GM12878 (cell line): ENCODE measurements around the gene WDR89. TPM values are rescaled to one million over a fixed set of nuclear protein-coding genes. Genes with fewer than 3 reads are reported as not detected.

Experiments used
- ASH2L ChIP-seq: fragments of 300-600, 200-600 bp; sonication (generic); IDR thresholded peaks from 2 replicates; pipeline ENCODE4 v1.6.1; 2017; ENCODE audit warnings: low read depth, mild to moderate bottlenecking, borderline replicate concordance
- ATF3 ChIP-seq: IDR thresholded peaks from 2 replicates; pipeline ENCODE4 v1.6.1; 2011; ENCODE audit warnings: low read depth, mild to moderate bottlenecking, low read length, moderate library complexity, borderline replicate concordance; ENCODE audit errors: extremely low read depth
- BCL11A ChIP-seq: IDR thresholded peaks from 2 replicates; pipeline ENCODE4 v1.6.1; 2011; ENCODE audit warnings: low read depth, low read length
- DPF2 ChIP-seq: fragments of 450-650 bp; IDR thresholded peaks from 2 replicates; pipeline ENCODE4 v1.6.1; 2017; ENCODE audit warnings: mild to moderate bottlenecking
- GABPA ChIP-seq: IDR thresholded peaks from 2 replicates; pipeline ENCODE4 v1.6.1; 2014; ENCODE audit warnings: antibody characterized with exemption, low read depth, mild to moderate bottlenecking, inconsistent platforms
- HDAC2 ChIP-seq: fragments of 200-600 bp; sonication (generic); IDR thresholded peaks from 2 replicates; pipeline ENCODE4 v1.6.1; 2017
- HDGF ChIP-seq: fragments of 450-650 bp; IDR thresholded peaks from 2 replicates; pipeline ENCODE4 v1.6.1; 2016; ENCODE audit warnings: antibody characterized with exemption
- KDM1A ChIP-seq: fragments of 200-600 bp; sonication (generic); IDR thresholded peaks from 2 replicates; pipeline ENCODE4 v1.6.1; 2016; ENCODE audit warnings: borderline replicate concordance
- KLF5 ChIP-seq: fragments of 450-650 bp; IDR thresholded peaks from 2 replicates; pipeline ENCODE4 v1.6.1; 2014; ENCODE audit warnings: mild to moderate bottlenecking; ENCODE audit not compliant: partially characterized antibody
- MAX ChIP-seq: IDR thresholded peaks from 2 replicates; pipeline ENCODE4 v1.6.1; 2012; ENCODE audit warnings: low read depth, low read length, improper control_type of control experiment
- MYC ChIP-seq: IDR thresholded peaks from 2 replicates; pipeline ENCODE4 v1.6.1; 2011; ENCODE audit warnings: mild to moderate bottlenecking, low read length, moderate library complexity, inconsistent platforms; ENCODE audit not compliant: insufficient read depth, insufficient replicate concordance, insufficient read length, severe bottlenecking
- POLR2AphosphoS5 ChIP-seq: IDR thresholded peaks from 2 replicates; pipeline ENCODE4 v1.6.1; 2011; ENCODE audit warnings: mild to moderate bottlenecking, low read length, inconsistent platforms
- RUNX3 ChIP-seq: IDR thresholded peaks from 2 replicates; pipeline ENCODE4 v1.6.1; 2012; ENCODE audit warnings: low read length, inconsistent platforms
- SMC3 ChIP-seq: IDR thresholded peaks from 2 replicates; pipeline ENCODE4 v1.6.1; 2011; ENCODE audit warnings: low read length, improper control_type of control experiment, borderline replicate concordance
- SUZ12 ChIP-seq: fragments of 200-600 bp; sonication (generic); IDR thresholded peaks from one replicate; pipeline ENCODE4 v1.6.1; 2018; ENCODE audit warnings: antibody characterized with exemption, mild to moderate bottlenecking; ENCODE audit not compliant: unreplicated experiment
- ZBED1 ChIP-seq: IDR thresholded peaks from 2 replicates; pipeline ENCODE4 v1.6.1; 2016; ENCODE audit warnings: borderline replicate concordance
- polyA plus RNA-seq, 11 experiments: library from polyadenylated mRNA; depleted of rRNA in 4 of 11; unstranded in 6 of 11; stranded (reverse) in 5 of 11; fragments of >200 nt; fragmentation: Nextera tagmentation in 4 of 11; fragmentation: Illumina TruSeq in 1 of 11; extraction: Ambion mirVana in 4 of 11; extraction: Trizol in 1 of 11; gene quantifications; 1 replicate in 1 of 11; 2 replicates in 10 of 11; pipeline versions ENCODE4 v1.2.1 to v1.2.3, GENCODE V29; 2011 to 2016; ENCODE audit warnings: inconsistent platforms in 2 of 11, missing spikeins in 2 of 11, low read depth in 1 of 11
- total RNA-seq, 4 experiments: library from RNA; depleted of rRNA in 3 of 4; stranded (reverse); fragments of >200 nt in 3 of 4; fragmentation: Illumina TruSeq in 1 of 4; extraction: Trizol in 1 of 4; gene quantifications; 2 replicates each; pipeline versions ENCODE4 v1.2.1 to v1.2.3, GENCODE V29; 2013 to 2021
- TF ChIP-seq, protein P1 (sequence below): fragments of 150-350 bp; IDR thresholded peaks from 2 replicates; pipeline ENCODE4 v1.6.1; 2016; ENCODE audit warnings: low read depth, low read length
- TF ChIP-seq, protein P2 (sequence below): fragments of 450-650 bp; IDR thresholded peaks from 2 replicates; pipeline ENCODE4 v1.6.1; 2016; ENCODE audit warnings: mild to moderate bottlenecking, moderate library complexity, borderline replicate concordance

WDR89 gene
- total and polyA plus RNA-seq, 10 of the 15 experiments (the other 5 are each of a cell fraction or from before 2014, with no cell fraction given) = 11.8 to 25.7 (median 17.5) TPM

DNA sequence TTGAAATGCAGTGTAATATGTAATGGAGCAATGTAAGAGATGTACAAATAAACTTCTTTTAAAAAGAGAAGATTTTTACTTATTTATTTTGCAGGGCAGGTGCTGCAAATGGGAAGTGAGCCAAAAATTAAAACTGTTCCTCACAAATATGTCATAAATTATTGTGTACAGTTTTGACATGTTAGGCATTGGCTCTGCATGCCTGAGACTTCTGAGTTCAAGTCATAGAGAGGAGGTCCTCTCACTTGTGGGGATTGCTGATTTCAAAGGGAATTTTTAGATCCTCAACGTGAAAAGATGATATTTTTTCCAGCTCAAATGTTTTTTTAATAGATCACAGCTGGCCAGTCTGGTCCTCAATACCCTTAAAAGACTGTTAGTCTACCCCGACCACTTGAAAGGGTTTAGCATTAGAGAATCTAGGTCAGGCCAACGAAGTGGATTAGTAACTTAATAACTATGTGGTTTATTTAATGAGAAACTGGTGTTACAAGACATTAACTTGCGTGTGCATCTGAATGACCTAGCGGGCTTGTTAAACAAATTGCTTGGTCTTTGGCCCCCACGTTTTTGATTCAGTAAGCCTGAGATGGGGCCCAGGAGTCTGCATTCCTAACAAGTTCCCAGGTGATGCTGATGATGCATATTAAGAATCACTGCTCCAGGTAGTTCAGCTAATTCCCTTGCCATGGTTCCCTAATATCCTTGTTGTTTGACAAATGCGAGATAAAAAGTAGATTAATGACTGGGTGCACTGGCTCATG is 30.9 kb upstream of the WDR89 start (continued):
- TF ChIP-seq, protein P1, sequence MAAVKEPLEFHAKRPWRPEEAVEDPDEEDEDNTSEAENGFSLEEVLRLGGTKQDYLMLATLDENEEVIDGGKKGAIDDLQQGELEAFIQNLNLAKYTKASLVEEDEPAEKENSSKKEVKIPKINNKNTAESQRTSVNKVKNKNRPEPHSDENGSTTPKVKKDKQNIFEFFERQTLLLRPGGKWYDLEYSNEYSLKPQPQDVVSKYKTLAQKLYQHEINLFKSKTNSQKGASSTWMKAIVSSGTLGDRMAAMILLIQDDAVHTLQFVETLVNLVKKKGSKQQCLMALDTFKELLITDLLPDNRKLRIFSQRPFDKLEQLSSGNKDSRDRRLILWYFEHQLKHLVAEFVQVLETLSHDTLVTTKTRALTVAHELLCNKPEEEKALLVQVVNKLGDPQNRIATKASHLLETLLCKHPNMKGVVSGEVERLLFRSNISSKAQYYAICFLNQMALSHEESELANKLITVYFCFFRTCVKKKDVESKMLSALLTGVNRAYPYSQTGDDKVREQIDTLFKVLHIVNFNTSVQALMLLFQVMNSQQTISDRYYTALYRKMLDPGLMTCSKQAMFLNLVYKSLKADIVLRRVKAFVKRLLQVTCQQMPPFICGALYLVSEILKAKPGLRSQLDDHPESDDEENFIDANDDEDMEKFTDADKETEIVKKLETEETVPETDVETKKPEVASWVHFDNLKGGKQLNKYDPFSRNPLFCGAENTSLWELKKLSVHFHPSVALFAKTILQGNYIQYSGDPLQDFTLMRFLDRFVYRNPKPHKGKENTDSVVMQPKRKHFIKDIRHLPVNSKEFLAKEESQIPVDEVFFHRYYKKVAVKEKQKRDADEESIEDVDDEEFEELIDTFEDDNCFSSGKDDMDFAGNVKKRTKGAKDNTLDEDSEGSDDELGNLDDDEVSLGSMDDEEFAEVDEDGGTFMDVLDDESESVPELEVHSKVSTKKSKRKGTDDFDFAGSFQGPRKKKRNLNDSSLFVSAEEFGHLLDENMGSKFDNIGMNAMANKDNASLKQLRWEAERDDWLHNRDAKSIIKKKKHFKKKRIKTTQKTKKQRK = no peak
- TF ChIP-seq, protein P2, sequence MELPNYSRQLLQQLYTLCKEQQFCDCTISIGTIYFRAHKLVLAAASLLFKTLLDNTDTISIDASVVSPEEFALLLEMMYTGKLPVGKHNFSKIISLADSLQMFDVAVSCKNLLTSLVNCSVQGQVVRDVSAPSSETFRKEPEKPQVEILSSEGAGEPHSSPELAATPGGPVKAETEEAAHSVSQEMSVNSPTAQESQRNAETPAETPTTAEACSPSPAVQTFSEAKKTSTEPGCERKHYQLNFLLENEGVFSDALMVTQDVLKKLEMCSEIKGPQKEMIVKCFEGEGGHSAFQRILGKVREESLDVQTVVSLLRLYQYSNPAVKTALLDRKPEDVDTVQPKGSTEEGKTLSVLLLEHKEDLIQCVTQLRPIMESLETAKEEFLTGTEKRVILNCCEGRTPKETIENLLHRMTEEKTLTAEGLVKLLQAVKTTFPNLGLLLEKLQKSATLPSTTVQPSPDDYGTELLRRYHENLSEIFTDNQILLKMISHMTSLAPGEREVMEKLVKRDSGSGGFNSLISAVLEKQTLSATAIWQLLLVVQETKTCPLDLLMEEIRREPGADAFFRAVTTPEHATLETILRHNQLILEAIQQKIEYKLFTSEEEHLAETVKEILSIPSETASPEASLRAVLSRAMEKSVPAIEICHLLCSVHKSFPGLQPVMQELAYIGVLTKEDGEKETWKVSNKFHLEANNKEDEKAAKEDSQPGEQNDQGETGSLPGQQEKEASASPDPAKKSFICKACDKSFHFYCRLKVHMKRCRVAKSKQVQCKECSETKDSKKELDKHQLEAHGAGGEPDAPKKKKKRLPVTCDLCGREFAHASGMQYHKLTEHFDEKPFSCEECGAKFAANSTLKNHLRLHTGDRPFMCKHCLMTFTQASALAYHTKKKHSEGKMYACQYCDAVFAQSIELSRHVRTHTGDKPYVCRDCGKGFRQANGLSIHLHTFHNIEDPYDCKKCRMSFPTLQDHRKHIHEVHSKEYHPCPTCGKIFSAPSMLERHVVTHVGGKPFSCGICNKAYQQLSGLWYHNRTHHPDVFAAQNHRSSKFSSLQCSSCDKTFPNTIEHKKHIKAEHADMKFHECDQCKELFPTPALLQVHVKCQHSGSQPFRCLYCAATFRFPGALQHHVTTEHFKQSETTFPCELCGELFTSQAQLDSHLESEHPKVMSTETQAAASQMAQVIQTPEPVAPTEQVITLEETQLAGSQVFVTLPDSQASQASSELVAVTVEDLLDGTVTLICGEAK = no peak
- TF ChIP-seq HDAC2 (no peak), SMC3 (no peak), DPF2 (peak; percentile 81), SUZ12 (no peak), GABPA (no peak), HDGF (no peak), KLF5 (no peak), KDM1A (no peak), RUNX3 (no peak), ASH2L (no peak), MYC (no peak), POLR2AphosphoS5 (no peak), ATF3 (no peak), MAX (no peak), BCL11A (peak; percentile 80), ZBED1 (no peak)
